ENCODE results near the gene ATP10A.

GRCh38 chr15:25785641-25786025 lies 77.5 kb downstream of the ATP10A start:
- no peak for TF ChIP-seq CTCF (IDR thresholded peaks at IDR 0.05)
- TF ChIP-seq POLR2AphosphoS5 (IDR thresholded peaks at IDR 0.05), result no peak

Measured in stomach (tissue), 4 donors.